Astrocyte of the cerebellum (primary cell): ENCODE measurements around the gene NOS1.

Source experiments
- DNase-seq: peaks from one replicate; pipeline ENCODE4 v3.0.0-alpha.2; 2011; ENCODE audit warnings: low read depth
- H3K4me3 ChIP-seq: 2 replicates; pipeline ENCODE4 v1.5.1; 2011; ENCODE audit warnings: mild to moderate bottlenecking, low read depth, low read length, moderate library complexity
- in situ Hi-C: cut with HindIII; loops from 2 replicates; pipeline ENCODE4 v1.10.0; 2017; ENCODE audit warnings: low sequenced_read_pairs
- TF ChIP-seq, protein P1 (sequence below): IDR thresholded peaks from 2 replicates; pipeline ENCODE4 v1.5.1; 2012; ENCODE audit warnings: low read length, low read depth, moderate library complexity, mild to moderate bottlenecking; ENCODE audit errors: missing control alignments

NOS1 gene

GRCh38 chr12:117330441-117331113 lies 30.8 kb downstream of the NOS1 start:
- in situ Hi-C loops, result no loop called here
- TF ChIP-seq, protein P1, sequence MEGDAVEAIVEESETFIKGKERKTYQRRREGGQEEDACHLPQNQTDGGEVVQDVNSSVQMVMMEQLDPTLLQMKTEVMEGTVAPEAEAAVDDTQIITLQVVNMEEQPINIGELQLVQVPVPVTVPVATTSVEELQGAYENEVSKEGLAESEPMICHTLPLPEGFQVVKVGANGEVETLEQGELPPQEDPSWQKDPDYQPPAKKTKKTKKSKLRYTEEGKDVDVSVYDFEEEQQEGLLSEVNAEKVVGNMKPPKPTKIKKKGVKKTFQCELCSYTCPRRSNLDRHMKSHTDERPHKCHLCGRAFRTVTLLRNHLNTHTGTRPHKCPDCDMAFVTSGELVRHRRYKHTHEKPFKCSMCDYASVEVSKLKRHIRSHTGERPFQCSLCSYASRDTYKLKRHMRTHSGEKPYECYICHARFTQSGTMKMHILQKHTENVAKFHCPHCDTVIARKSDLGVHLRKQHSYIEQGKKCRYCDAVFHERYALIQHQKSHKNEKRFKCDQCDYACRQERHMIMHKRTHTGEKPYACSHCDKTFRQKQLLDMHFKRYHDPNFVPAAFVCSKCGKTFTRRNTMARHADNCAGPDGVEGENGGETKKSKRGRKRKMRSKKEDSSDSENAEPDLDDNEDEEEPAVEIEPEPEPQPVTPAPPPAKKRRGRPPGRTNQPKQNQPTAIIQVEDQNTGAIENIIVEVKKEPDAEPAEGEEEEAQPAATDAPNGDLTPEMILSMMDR, result no peak
- no peak for DNase-seq
- no peak overlapping the region for H3K4me3 ChIP-seq

DNA sequence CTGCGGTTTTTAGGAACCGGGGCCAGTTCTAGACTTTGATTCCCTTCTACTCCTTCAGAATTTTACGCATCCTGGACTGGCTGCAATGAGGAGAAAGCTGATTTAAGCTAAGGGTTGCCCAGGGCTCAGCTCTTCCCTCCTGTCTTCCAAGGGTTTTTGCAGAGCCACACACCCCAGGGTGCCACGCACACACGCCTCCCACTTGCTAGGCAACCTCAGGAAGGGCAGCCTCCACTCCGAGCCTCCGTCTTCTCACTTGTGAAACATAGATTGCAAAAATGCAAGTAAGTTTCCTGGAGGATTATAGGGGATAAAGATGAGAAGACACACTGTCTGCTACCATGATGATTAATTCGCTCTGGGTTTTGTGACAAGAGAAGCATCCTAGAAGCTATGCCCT lies 31.7 kb downstream of the NOS1 start:
- H3K4me3 ChIP-seq, result no peak overlapping the region
- TF ChIP-seq, protein P1, result no peak
- DNase-seq, result no peak
- in situ Hi-C loops, result no loop called here

DNA sequence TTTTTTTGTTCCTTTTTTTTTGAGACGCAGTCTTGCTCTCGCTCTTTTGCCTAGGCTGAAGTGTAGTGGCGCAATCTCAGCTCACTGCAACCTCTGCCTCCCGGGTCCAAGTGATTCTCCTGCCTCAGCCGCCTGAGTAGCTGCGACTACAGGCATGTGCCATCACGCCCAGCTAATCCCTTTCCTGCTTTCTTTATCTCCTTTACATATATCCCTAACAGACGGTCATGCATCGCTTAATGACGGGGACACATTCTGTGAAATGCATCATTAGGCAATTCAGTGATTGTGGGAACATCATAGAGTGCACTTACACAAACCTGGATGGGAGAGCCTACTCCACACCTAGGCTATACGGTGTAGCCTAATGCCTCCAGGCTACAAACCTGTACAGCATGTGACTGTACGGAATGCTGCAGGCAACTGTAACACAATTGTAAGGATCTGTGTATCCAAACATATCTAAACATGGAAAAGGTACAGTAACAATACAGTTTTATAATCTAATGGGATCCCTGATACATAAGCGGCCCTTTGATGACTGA lies 32.8 kb downstream of the NOS1 start:
- in situ Hi-C loops, result no loop called here
- TF ChIP-seq, protein P1, result no peak
- no peak overlapping the region for H3K4me3 ChIP-seq
- DNase-seq, result no peak

DNA sequence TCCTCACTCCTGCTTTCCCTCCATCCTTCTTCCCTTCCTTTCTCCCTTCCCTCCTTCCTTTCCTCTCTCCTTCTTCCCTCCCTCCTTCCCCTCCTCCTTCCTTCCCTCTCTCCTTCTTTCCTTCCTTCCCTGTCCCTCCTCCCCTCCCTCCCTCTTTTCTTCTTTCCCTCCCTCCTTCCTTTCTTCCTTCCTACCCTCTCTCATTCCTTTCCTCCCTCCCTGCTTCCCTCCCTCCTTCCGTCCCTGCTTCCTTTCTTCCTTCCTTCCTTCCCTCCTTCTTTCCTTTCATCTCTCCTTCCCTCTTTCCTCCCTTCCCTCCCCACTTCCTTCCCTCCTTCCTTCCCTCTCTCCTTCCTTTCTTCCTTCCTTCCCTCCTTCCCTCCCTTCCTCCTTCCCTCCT lies 39.0 kb downstream of the NOS1 start:
- in situ Hi-C loops, result no loop called here
- TF ChIP-seq, protein P1, result no peak
- DNase-seq, result no peak
- H3K4me3 ChIP-seq, result no peak overlapping the region

- TF ChIP-seq, protein P1, result no peak
- in situ Hi-C loops, result no loop called here
- no peak overlapping the region for H3K4me3 ChIP-seq
- no peak for DNase-seq
Measured at GRCh38 chr12:117321572-117321971, 39.9 kb downstream of the NOS1 start.

DNA sequence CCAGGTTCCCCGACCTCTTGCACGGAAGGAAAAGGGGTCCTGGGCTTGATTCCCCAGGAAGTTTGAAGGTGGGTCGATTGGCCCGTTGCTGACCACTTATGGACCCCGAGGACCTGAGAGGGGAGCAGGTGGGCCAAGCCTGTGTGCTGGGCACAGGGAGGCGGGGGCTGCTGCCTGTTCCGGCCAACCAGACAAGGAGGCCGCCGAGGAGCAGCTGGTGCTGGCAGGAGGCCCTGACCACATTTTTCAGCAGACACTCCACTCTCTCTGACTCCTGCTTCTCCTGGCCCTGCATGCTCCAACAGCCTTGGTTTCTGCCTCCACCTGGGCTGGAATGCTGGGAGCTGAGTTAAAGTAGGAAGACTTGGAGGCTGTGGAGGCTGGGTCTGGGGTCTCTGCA lies 42.8 kb downstream of the NOS1 start:
- TF ChIP-seq, protein P1, result no peak
- no peak for DNase-seq
- no peak overlapping the region for H3K4me3 ChIP-seq
- in situ Hi-C loops, result no loop called here
